Limb (tissue), 2 donors: ENCODE data around the gene ARHGAP11A.

Source experiments
- DNase-seq, 2 donors: peaks; one replicate each; pipeline ENCODE4 v3.0.0-alpha.2; 2016; ENCODE audit errors: extremely low spot score in 2 of 2

ARHGAP11A gene

DNA sequence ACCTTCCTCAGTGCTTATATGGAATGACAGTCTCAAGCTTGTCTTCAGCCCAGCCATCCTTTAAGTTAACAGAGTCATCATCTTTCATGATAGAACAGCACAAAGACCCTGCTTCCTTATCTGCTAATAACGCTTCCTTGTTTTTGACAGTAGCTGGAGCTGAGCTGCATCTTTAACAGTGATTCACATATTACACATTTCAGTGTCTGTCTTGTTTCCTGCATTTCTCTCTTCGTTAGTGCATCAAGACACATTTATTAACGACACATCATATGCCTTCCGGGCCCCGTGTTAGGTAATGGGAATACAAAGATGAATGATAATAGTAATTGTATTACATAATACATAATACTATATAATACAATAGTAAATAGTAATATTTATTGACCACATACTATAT lies 72.3 kb downstream of the ARHGAP11A start:
- DNase-seq: no peak

DNA sequence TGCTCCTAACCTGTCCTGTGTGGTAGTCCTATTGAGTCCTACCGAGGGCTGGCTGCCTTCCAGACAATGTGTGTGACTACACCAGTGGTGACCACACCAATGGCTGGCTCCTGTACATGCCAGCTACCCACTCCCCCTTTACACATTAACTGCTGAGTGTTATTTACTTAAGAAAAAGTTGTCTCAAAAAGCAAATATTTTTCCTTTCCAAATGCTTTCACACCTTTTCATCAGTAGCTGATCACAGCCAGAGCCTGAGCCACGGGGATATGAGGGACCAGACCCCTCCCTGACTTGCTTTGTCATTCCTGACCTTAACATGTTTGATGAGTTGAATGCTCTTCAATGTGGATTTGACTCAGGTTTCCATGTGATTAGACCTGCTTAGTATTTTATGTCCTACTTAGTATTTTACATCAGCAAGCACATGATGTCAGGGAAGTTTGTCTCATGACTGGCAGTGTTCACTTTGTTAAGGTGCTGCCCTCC lies 72.9 kb downstream of the ARHGAP11A start:
- DNase-seq: no peak
